Bronchial smooth muscle cell (primary cell): ENCODE data around the gene ADAMTS5. TPM values are rescaled to one million over a fixed set of nuclear protein-coding genes. Genes with fewer than 3 reads are reported as not detected.

Experiments
- total RNA-seq: library from RNA; depleted of rRNA; stranded (reverse); fragments of >200 nt; gene quantifications from 2 replicates; pipeline ENCODE4 v1.2.1, GENCODE V29; 2014

Gene ADAMTS5
- 5.4 and 7.7 TPM in 2 replicates for total RNA-seq

GRCh38 chr21:26967062-26967913 lies at the start of gene ADAMTS5:
TSS of gene ADAMTS5 (minus strand) at chr21:26967088. CDS start at chr21:26966391, 697 bp downstream.

Other genes with a start within 250 kb of the ADAMTS5 start
- 118 and 120 TPM in 2 replicates for gene ADAMTS1, start 121.7 kb downstream of the ADAMTS5 start, total RNA-seq